Transverse colon (tissue), 4 donors: ENCODE data around the gene AREG. TPM values are rescaled to one million over a fixed set of nuclear protein-coding genes. Genes with fewer than 3 reads are reported as not detected.

Experiments
- DNase-seq: peaks from one replicate; pipeline ENCODE4 v3.0.0-alpha.2; 2019
- H3K27ac ChIP-seq, 4 donors: fragments of 200-600 bp; sonication (generic); 2 replicates each; pipeline ENCODE4 v1.5.1; 2016 to 2018; ENCODE audit warnings: inconsistent platforms in 4 of 4
- H3K27me3 ChIP-seq: fragments of 200-600 bp; sonication (generic); 2 replicates; pipeline ENCODE4 v1.5.1; 2017; ENCODE audit warnings: inconsistent platforms
- H3K36me3 ChIP-seq, 4 donors: fragments of 200-600 bp; sonication (generic); 2 replicates each; pipeline ENCODE4 v1.5.1; 2017 to 2019; ENCODE audit warnings: inconsistent platforms in 4 of 4
- H3K4me1 ChIP-seq, 4 donors: fragments of 200-600 bp; sonication (generic); 2 replicates each; pipeline ENCODE4 v1.5.1; 2017 to 2020; ENCODE audit warnings: inconsistent platforms in 4 of 4
- H3K4me3 ChIP-seq, 4 donors: fragments of 200-600 bp; sonication (generic); 1 replicate in 1 of 4; 2 replicates in 3 of 4; pipeline versions ENCODE4 v1.5.1 to v1.6.1; 2017 to 2019; ENCODE audit warnings: inconsistent platforms in 4 of 4
- H3K9me3 ChIP-seq, 2 donors: fragments of 200-600 bp; sonication (generic); 2 replicates each; pipeline ENCODE4 v1.5.1; 2017 to 2019; ENCODE audit warnings: inconsistent platforms in 2 of 2
- EP300 ChIP-seq: sonication (generic); formaldehyde crosslinking; IDR thresholded peaks from one replicate; pipeline ENCODE4 v1.6.1; 2017; ENCODE audit warnings: antibody characterized with exemption, low read depth
- POLR2A ChIP-seq: fragments of 450-650 bp; IDR thresholded peaks from one replicate; pipeline ENCODE4 v1.6.1; 2016; ENCODE audit warnings: antibody characterized with exemption, mild to moderate bottlenecking, moderate library complexity
- POLR2AphosphoS5 ChIP-seq, 3 donors: sonication (generic); formaldehyde crosslinking; IDR thresholded peaks; one replicate each; pipeline ENCODE4 v1.6.1; 2016; ENCODE audit warnings: antibody characterized with exemption in 3 of 3
- WGBS, 2 donors: methylation state at CpG; one replicate each; pipeline ENCODE4 v1.1.5; 2018; ENCODE audit warnings: low coverage in 1 of 2; 5-methylcytosine and 5-hydroxymethylcytosine counted together
- in situ Hi-C, 4 donors: fragments of 200-750 bp; cut with MboI; loops; one replicate each; pipeline versions ENCODE4 v1.15.0 to v1.15.1; 2017; ENCODE audit warnings: low sequenced_read_pairs in 3 of 4, low pct_ligation_motif_present in 1 of 4, low pct_unique_long_range_greater_than_20kb in 1 of 4
- intact Hi-C: fragments of 100-400 bp; cut with DNase I; formaldehyde crosslinking; loops from one replicate; pipeline ENCODE4 v1.15.1; 2023; ENCODE audit warnings: low total_unique reads
- total RNA-seq, 4 donors: library from RNA; depleted of rRNA; stranded (reverse); fragments of >200 nt; gene quantifications; one replicate each; pipeline ENCODE4 v1.1.0, GENCODE V29; 2016
- TF ChIP-seq, protein P1 (sequence below), 5 experiments: fragments of 200-600 bp in 3 of 5; fragments of 450-650 bp in 2 of 5; sonication (generic) in 3 of 5; IDR thresholded peaks; 1 replicate in 2 of 5; 2 replicates in 3 of 5; pipeline ENCODE4 v1.5.1; 2016 to 2017; ENCODE audit warnings: antibody characterized with exemption in 5 of 5, inconsistent platforms in 3 of 5, mild to moderate bottlenecking in 2 of 5, moderate library complexity in 1 of 5

The AREG gene
- total RNA-seq, 4 donors from 2014 or later: 16.4 to 44.2 (median 27.1) TPM

DNA sequence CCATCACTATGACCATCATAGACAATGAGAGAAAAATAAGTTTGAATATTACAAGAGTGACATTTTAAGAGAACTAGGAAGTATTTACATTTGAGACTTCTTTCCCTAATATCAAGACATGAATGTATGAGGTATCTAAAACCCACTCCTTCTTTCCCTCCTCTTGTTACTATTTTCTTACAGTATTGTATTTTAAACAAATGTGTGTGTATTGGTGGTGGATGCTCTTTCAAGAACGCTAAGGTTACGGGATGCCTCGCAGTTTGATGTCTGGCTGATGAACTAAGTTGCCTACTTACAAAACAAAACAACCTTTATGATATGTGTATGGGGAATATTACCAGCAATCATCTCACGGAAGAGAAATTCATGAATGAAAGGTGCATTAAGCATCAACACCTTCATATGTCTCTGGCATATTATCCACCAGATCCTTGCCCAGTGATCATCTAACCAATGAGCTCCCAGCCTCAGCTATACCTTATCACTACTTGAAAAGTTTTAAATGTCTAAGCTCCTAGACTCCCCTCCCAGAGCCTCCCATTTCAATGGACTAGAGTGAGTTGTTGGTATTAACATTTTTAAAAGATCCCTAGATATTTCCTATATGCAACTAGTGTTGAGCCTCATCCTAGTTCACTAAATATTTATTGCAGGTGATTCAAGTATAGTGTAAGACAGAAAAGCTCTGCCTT lies 10.6 kb downstream of the AREG start:
- H3K4me1 ChIP-seq: no peaks in the 10 kb centered on the region
- no peak for TF ChIP-seq EP300
- no peak for TF ChIP-seq POLR2A
- TF ChIP-seq POLR2AphosphoS5 (IDR thresholded peaks at IDR 0.05): no peak
- TF ChIP-seq, protein P1, sequence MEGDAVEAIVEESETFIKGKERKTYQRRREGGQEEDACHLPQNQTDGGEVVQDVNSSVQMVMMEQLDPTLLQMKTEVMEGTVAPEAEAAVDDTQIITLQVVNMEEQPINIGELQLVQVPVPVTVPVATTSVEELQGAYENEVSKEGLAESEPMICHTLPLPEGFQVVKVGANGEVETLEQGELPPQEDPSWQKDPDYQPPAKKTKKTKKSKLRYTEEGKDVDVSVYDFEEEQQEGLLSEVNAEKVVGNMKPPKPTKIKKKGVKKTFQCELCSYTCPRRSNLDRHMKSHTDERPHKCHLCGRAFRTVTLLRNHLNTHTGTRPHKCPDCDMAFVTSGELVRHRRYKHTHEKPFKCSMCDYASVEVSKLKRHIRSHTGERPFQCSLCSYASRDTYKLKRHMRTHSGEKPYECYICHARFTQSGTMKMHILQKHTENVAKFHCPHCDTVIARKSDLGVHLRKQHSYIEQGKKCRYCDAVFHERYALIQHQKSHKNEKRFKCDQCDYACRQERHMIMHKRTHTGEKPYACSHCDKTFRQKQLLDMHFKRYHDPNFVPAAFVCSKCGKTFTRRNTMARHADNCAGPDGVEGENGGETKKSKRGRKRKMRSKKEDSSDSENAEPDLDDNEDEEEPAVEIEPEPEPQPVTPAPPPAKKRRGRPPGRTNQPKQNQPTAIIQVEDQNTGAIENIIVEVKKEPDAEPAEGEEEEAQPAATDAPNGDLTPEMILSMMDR (IDR thresholded peaks at IDR 0.05): no peak
- no peak for DNase-seq

DNA sequence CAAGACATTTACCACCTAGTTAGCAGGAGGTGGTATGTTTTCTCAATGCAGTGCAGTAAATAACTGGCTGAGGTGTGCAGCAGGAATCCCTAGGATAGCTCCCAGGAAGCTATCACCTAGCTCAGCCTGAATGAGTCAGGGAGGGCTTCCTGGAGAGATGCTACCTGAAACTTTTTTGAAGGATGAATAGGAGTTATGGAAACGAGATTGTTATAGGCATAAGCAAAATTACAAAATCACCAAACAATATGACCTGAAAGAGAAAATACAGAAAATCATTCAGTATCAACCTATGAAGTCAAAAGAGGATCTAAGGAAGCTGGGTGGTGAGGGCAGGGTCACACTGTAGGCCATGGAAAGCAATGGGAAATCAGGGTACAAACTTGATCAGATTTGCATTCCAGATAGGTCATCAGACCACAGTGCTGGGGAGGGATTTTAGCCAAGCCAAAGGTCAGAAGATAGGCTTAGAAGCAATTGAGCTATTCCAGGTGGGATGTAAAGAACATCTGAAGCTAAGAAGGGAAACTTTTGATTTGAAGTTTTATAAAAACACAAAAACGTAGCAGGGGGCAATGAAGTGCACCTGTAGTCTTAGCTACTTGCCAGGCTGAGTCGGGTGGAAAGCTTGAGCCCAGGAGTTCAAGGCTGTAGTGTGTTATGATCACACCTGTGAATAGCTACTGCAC lies 11.3 kb downstream of the AREG start:
- in situ Hi-C loops: no loop called here
- 67 to 82% methylated on average over 3 of the region's 3 CpGs for WGBS, 2 donors

More for the DNA sequence above, 10.6 kb downstream of the AREG start:
- no peaks in the 10 kb centered on the region for H3K27me3 ChIP-seq
- in situ Hi-C loops: no loop called here
- no peak overlapping the region for H3K4me3 ChIP-seq
- WGBS, 2 donors: 74 to 97% methylated on average over 3 to 4 of the region's 4 CpGs
- intact Hi-C loops: no loop called here
- H3K9me3 ChIP-seq: peaks cover under 1 to 1% of the 10 kb centered on the region in 2 donors
- H3K36me3 ChIP-seq: no peaks in the 10 kb centered on the region
- no peak overlapping the region for H3K27ac ChIP-seq

GRCh38 chr4:74456849-74457395 lies 12.0 kb downstream of the AREG start:
- Histone ChIP-seq H3K27ac (no peak overlapping the region), H3K36me3 (no peaks in the 10 kb centered on the region), H3K4me1 (no peaks in the 10 kb centered on the region), H3K4me3 (no peak overlapping the region), H3K9me3 (peaks cover 4 to 7% of the 10 kb centered on the region in 2 donors), H3K27me3 (no peaks in the 10 kb centered on the region)
- no peak for DNase-seq
- intact Hi-C loops (no loop called here), in situ Hi-C loops (no loop called here)
- WGBS, 2 donors: 84 to 89% methylated on average over 5 of the region's 5 CpGs
- no peak for TF ChIP-seq POLR2A
- TF ChIP-seq, protein P1 (IDR thresholded peaks at IDR 0.05): no peak
- no peak for TF ChIP-seq EP300
- no peak for TF ChIP-seq POLR2AphosphoS5 (IDR thresholded peaks at IDR 0.05)

More for the DNA sequence above, 11.3 kb downstream of the AREG start:
- Histone ChIP-seq H3K4me1 (no peaks in the 10 kb centered on the region), H3K27ac (no peak overlapping the region), H3K4me3 (no peak overlapping the region), H3K36me3 (no peaks in the 10 kb centered on the region), H3K27me3 (no peaks in the 10 kb centered on the region), H3K9me3 (peaks cover 4 to 7% of the 10 kb centered on the region in 2 donors)
- intact Hi-C loops: no loop called here
- no peak for DNase-seq
- no peak for TF ChIP-seq POLR2AphosphoS5 (IDR thresholded peaks at IDR 0.05)
- TF ChIP-seq, protein P1 (IDR thresholded peaks at IDR 0.05): no peak
- no peak for TF ChIP-seq POLR2A

DNA sequence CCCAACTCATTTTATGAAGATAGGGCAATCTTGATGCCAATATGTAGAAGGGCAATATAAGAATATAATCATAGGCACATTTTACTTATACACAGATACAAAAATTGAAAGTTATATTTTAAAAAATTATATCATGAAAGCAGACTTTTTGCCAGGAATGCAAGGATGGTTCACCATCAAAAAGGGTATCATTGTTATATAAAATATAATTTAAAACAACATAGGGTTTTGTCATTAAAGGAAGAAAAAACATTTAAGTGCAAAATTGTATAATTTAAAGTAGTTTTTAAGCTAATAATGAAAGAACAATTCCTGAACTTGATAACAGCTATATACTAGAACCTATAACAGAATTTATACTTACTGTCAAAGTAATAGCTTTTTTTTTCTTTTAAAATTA lies 15.9 kb downstream of the AREG start:
- no peak overlapping the region for H3K27ac ChIP-seq
- H3K9me3 ChIP-seq: peaks cover 4 to 7% of the 10 kb centered on the region in 2 donors
- H3K36me3 ChIP-seq: no peaks in the 10 kb centered on the region
- intact Hi-C loops: no loop called here
- H3K4me1 ChIP-seq: no peaks in the 10 kb centered on the region
- no peak for DNase-seq
- TF ChIP-seq POLR2AphosphoS5 (IDR thresholded peaks at IDR 0.05) (no peak), POLR2A (no peak), EP300 (no peak)
- TF ChIP-seq, protein P1 (IDR thresholded peaks at IDR 0.05): no peak
- no peak overlapping the region for H3K4me3 ChIP-seq
- in situ Hi-C loops: no loop called here
- H3K27me3 ChIP-seq: no peaks in the 10 kb centered on the region
